ENCODE measurements around the gene SUPT20HL2.
"Not testable (repeated sequence)": the region's sequence is repeated elsewhere in the genome, so short reads cannot be mapped to it uniquely, and the experiment has no call there.

Gene SUPT20HL2

GRCh38 chrX:24314019-24314635, at the start of gene SUPT20HL2:
Gene SUPT20HL2, minus strand, starts transcription at chrX:24314069. Its CDS starts 754 bp downstream, at chrX:24313315.
- in situ Hi-C loops (cut with HindIII; ENCODE audit: low sequenced_read_pairs), result no loop called here

GRCh38 chrX:24362089-24362745, 48.3 kb upstream of the SUPT20HL2 start:
- H3K4me3 ChIP-seq (ENCODE audit: low read depth, low read length); in situ Hi-C loops (cut with HindIII; ENCODE audit: low sequenced_read_pairs); DNase-seq (ENCODE audit: low read depth): not testable (repeated sequence)

More at GRCh38 chrX:24314019-24314635, at the start of gene SUPT20HL2:
- TF ChIP-seq CTCF (IDR thresholded peaks at IDR 0.05; ENCODE audit: low read depth, low read length, missing control alignments), result no peak
- no peak within 1 kb of the TSS for H3K4me3 ChIP-seq (ENCODE audit: low read depth, low read length)
- no peak for DNase-seq (ENCODE audit: low read depth)

GRCh38 chrX:24360272-24360671, 46.4 kb upstream of the SUPT20HL2 start, which contains the start of gene SUPT20HL1:
Gene SUPT20HL1, plus strand, starts transcription at chrX:24360639. Its CDS starts 2,122 bp downstream, at chrX:24362761.
- no peak for DNase-seq (ENCODE audit: low read depth)

GRCh38 chrX:24357106-24357505, 43.2 kb upstream of the SUPT20HL2 start:
- in situ Hi-C loops (cut with HindIII; ENCODE audit: low sequenced_read_pairs), result no loop called here
- DNase-seq (ENCODE audit: low read depth), result no peak
- no peak for TF ChIP-seq CTCF (IDR thresholded peaks at IDR 0.05; ENCODE audit: low read depth, low read length, missing control alignments)
- H3K4me3 ChIP-seq (ENCODE audit: low read depth, low read length), result no peak overlapping the region

More at GRCh38 chrX:24360272-24360671, 46.4 kb upstream of the SUPT20HL2 start, which contains the start of gene SUPT20HL1:
- no peak for TF ChIP-seq CTCF (IDR thresholded peaks at IDR 0.05; ENCODE audit: low read depth, low read length, missing control alignments)
- H3K4me3 ChIP-seq (ENCODE audit: low read depth, low read length), result no peak within 1 kb of the TSS
- in situ Hi-C loops (cut with HindIII; ENCODE audit: low sequenced_read_pairs), result no loop called here

- no peak for TF ChIP-seq CTCF (IDR thresholded peaks at IDR 0.05; ENCODE audit: low read depth, low read length, missing control alignments)
- H3K4me3 ChIP-seq (ENCODE audit: low read depth, low read length), result no peak overlapping the region
- in situ Hi-C loops (cut with HindIII; ENCODE audit: low sequenced_read_pairs), result no loop called here
- no peak for DNase-seq (ENCODE audit: low read depth)
These were observed 41.2 kb upstream of the SUPT20HL2 start for GRCh38 chrX:24355095-24355494.

- DNase-seq (ENCODE audit: low read depth), result no peak
- TF ChIP-seq CTCF (IDR thresholded peaks at IDR 0.05; ENCODE audit: low read depth, low read length, missing control alignments), result no peak
- H3K4me3 ChIP-seq (ENCODE audit: low read depth, low read length), result no peak overlapping the region
- in situ Hi-C loops (cut with HindIII; ENCODE audit: low sequenced_read_pairs), result no loop called here
These were observed 36.3 kb upstream of the SUPT20HL2 start for GRCh38 chrX:24350217-24350616.

GRCh38 chrX:24347881-24348280, 34.0 kb upstream of the SUPT20HL2 start:
- H3K4me3 ChIP-seq (ENCODE audit: low read depth, low read length), result no peak overlapping the region
- TF ChIP-seq CTCF (IDR thresholded peaks at IDR 0.05; ENCODE audit: low read depth, low read length, missing control alignments), result no peak
- no peak for DNase-seq (ENCODE audit: low read depth)
- in situ Hi-C loops (cut with HindIII; ENCODE audit: low sequenced_read_pairs), result no loop called here

Measured in astrocyte of the cerebellum (primary cell).